Measurements from ENCODE around the gene CST11. TPM values are rescaled to one million over a fixed set of nuclear protein-coding genes. Genes with fewer than 3 reads are reported as not detected.

CST11 gene
- total RNA-seq, 1 donor from 2014 or later = not detected

GRCh38 chr20:23419657-23419994, 33.0 kb downstream of the CST11 start:
- peaks cover 4% of the 10 kb centered on the region for H3K36me3 Mint-ChIP-seq
- H3K4me1 Mint-ChIP-seq (ENCODE audit: unreplicated experiment) = peaks cover 21% of the 10 kb centered on the region
- peak overlapping the region; percentile 91 for H3K27ac Mint-ChIP-seq

DNA sequence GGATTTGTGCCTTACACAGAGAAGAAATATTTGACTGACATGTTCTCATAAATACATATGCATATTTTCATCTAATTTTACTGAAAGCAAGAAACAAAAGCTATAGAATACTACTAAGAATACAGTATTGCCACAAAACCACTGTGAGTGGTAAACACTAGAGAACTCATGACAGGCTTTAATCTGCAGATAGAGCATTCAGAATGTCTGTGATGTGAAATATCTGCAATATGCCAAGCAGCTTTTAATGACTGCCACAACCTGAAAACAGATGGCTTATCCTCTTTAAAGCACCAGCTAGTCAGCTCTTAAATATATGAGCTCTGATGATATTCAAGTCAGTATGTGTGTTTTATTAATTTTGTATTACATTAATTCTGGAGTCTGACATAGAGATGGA, 34.8 kb downstream of the CST11 start:
- Mint-ChIP-seq H3K4me1 (ENCODE audit: unreplicated experiment) (peaks cover 21% of the 10 kb centered on the region), H3K27ac (no peak overlapping the region), H3K9me3 (no peaks in the 10 kb centered on the region), H3K36me3 (peaks cover 4% of the 10 kb centered on the region), H3K4me3 (no peak overlapping the region), H3K27me3 (no peaks in the 10 kb centered on the region)
- TF ChIP-seq, protein P1, sequence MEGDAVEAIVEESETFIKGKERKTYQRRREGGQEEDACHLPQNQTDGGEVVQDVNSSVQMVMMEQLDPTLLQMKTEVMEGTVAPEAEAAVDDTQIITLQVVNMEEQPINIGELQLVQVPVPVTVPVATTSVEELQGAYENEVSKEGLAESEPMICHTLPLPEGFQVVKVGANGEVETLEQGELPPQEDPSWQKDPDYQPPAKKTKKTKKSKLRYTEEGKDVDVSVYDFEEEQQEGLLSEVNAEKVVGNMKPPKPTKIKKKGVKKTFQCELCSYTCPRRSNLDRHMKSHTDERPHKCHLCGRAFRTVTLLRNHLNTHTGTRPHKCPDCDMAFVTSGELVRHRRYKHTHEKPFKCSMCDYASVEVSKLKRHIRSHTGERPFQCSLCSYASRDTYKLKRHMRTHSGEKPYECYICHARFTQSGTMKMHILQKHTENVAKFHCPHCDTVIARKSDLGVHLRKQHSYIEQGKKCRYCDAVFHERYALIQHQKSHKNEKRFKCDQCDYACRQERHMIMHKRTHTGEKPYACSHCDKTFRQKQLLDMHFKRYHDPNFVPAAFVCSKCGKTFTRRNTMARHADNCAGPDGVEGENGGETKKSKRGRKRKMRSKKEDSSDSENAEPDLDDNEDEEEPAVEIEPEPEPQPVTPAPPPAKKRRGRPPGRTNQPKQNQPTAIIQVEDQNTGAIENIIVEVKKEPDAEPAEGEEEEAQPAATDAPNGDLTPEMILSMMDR (conservative IDR thresholded peaks at IDR 0.05) = no peak
- DNase-seq (ENCODE audit: extremely low spot score, unreplicated experiment) = no peak

More at GRCh38 chr20:23419657-23419994, 33.0 kb downstream of the CST11 start:
- Mint-ChIP-seq H3K27me3 (no peaks in the 10 kb centered on the region), H3K9me3 (no peaks in the 10 kb centered on the region), H3K4me3 (peak overlapping the region; percentile 85)
- TF ChIP-seq, protein P1 (conservative IDR thresholded peaks at IDR 0.05) = no peak
- no peak for DNase-seq (ENCODE audit: extremely low spot score, unreplicated experiment)

DNA sequence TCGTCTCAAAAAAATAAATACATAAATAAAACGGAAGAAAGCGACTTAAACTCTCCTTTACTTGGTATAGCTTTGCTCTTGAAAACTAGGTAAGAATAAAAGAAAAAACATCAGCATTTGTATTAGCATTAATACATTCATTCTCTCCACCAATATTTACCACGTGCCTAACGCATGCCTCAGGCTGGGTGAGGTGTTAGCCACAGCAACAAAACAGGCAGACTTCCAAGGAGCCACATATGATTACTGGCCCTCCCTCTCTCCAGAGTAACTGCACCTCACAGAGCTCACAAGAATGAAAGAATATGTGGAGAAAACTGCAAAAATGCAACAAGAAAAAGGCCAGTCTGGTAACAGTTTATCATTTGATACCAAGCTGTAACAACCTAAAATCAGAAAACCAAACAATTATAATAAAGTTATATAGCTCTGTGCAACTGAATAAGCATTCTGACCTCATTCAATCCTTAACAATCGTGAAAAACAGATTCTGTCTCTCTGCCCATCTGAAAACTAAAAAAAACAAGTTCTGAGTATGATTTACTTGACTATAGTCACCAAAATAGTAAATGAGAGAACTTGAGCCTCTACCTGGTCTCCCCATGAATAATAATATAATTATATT, 36.6 kb downstream of the CST11 start:
- H3K36me3 Mint-ChIP-seq = peaks cover 4% of the 10 kb centered on the region
- TF ChIP-seq, protein P1 (conservative IDR thresholded peaks at IDR 0.05) = no peak
- H3K4me3 Mint-ChIP-seq = no peak overlapping the region
- H3K27ac Mint-ChIP-seq = peak overlapping the region; percentile 48
- no peak for DNase-seq (ENCODE audit: extremely low spot score, unreplicated experiment)
- no peaks in the 10 kb centered on the region for H3K27me3 Mint-ChIP-seq
- H3K4me1 Mint-ChIP-seq (ENCODE audit: unreplicated experiment) = peaks cover 29% of the 10 kb centered on the region
- no peaks in the 10 kb centered on the region for H3K9me3 Mint-ChIP-seq

GRCh38 chr20:23415555-23415954, 37.1 kb downstream of the CST11 start:
- no peaks in the 10 kb centered on the region for H3K9me3 Mint-ChIP-seq
- no peaks in the 10 kb centered on the region for H3K27me3 Mint-ChIP-seq
- H3K27ac Mint-ChIP-seq = peak overlapping the region; percentile 48
- TF ChIP-seq, protein P1 (conservative IDR thresholded peaks at IDR 0.05) = no peak
- peaks cover 4% of the 10 kb centered on the region for H3K36me3 Mint-ChIP-seq
- peaks cover 29% of the 10 kb centered on the region for H3K4me1 Mint-ChIP-seq (ENCODE audit: unreplicated experiment)
- no peak for DNase-seq (ENCODE audit: extremely low spot score, unreplicated experiment)
- no peak overlapping the region for H3K4me3 Mint-ChIP-seq

GRCh38 chr20:23414526-23415188, 38.0 kb downstream of the CST11 start:
- Mint-ChIP-seq H3K4me3 (no peak overlapping the region), H3K4me1 (ENCODE audit: unreplicated experiment) (peaks cover 25% of the 10 kb centered on the region), H3K36me3 (peaks cover 4% of the 10 kb centered on the region), H3K27ac (no peak overlapping the region), H3K9me3 (no peaks in the 10 kb centered on the region), H3K27me3 (no peaks in the 10 kb centered on the region)
- TF ChIP-seq, protein P1 (conservative IDR thresholded peaks at IDR 0.05) = no peak
- no peak for DNase-seq (ENCODE audit: extremely low spot score, unreplicated experiment)

Measured in type B pancreatic cell (in vitro differentiated cells).